IMR-90 (cell line): ENCODE data around the gene ENHO. TPM values are rescaled to one million over a fixed set of nuclear protein-coding genes. Genes with fewer than 3 reads are reported as not detected.
A peak's percentile ranks its signal among the peaks of the same experiment; 100 is the strongest.

Source experiments
- ATAC-seq: fragments of 200-7000 bp; cut with Tn5 transposase; 2 replicates; pipeline ENCODE4 v1.9.1; 2020; ENCODE audit warnings: low read depth, mild to moderate bottlenecking, moderate library complexity
- BruUV-seq: library from RNA; stranded (reverse); fragments of 400-500 nt; replicated peaks from 2 replicates; lab custom pipeline; 2021; lab: Mats Ljungman, UMichigan
- CTCF ChIA-PET: fragments of 300-600 bp; formaldehyde crosslinking; extraction: SDS; loops from one replicate; lab custom pipeline; 2021; ENCODE audit warnings: antibody characterized with exemption; lab: Yijun Ruan, JAX
- POLR2A ChIA-PET: fragments of 300-600 bp; sonication (Branson Sonifier 250); formaldehyde crosslinking; loops from one replicate; lab custom pipeline; 2022; ENCODE audit warnings: antibody characterized with exemption; ENCODE audit not compliant: unreplicated experiment; lab: Charles Lee
- DNase-seq: peaks from one replicate; pipeline ENCODE4 v3.0.0; 2013
- H2AFZ ChIP-seq: replicated peaks from 2 replicates; pipeline ENCODE3; 2013; ENCODE audit warnings: low read length, mild to moderate bottlenecking; ENCODE audit not compliant: poor library complexity
- H2AK5ac ChIP-seq: 2 replicates; pipeline ENCODE4 v1.6.1; 2013; ENCODE audit warnings: low read depth, low read length, inconsistent platforms
- H2AK9ac ChIP-seq: replicated peaks from 2 replicates; pipeline ENCODE3; 2013; ENCODE audit warnings: mild to moderate bottlenecking, low read depth, low read length, moderate library complexity; ENCODE audit not compliant: poor library complexity
- H2BK120ac ChIP-seq: 2 replicates; pipeline ENCODE4 v1.6.1; 2013; ENCODE audit warnings: low read depth, low read length, inconsistent platforms
- H2BK15ac ChIP-seq: 3 replicates; pipeline ENCODE4 v1.6.1; 2013; ENCODE audit warnings: low read depth, low read length, inconsistent platforms
- H2BK20ac ChIP-seq: 2 replicates; pipeline ENCODE4 v1.6.1; 2013; ENCODE audit warnings: low read depth, mild to moderate bottlenecking, inconsistent platforms, low read length, moderate library complexity
- H2BK5ac ChIP-seq: 2 replicates; pipeline ENCODE4 v1.6.1; 2013; ENCODE audit warnings: mild to moderate bottlenecking, low read depth, low read length, inconsistent platforms; ENCODE audit not compliant: poor library complexity, severe bottlenecking
- H3K14ac ChIP-seq: replicated peaks from 2 replicates; pipeline ENCODE4 v1.6.1; 2013; ENCODE audit warnings: low read depth, low read length, inconsistent platforms
- H3K18ac ChIP-seq: 2 replicates; pipeline ENCODE4 v1.6.1; 2013; ENCODE audit warnings: low read depth, low read length, control low read depth
- H3K23ac ChIP-seq: 2 replicates; pipeline ENCODE4 v1.6.1; 2013; ENCODE audit warnings: low read depth, low read length, inconsistent platforms
- H3K27ac ChIP-seq: 2 replicates; pipeline ENCODE4 v1.5.1; 2013; ENCODE audit warnings: mild to moderate bottlenecking, control low read depth, low read length; ENCODE audit not compliant: insufficient read depth
- H3K27me3 ChIP-seq: 2 replicates; pipeline ENCODE4 v1.6.1; 2013; ENCODE audit warnings: low read length; ENCODE audit not compliant: control insufficient read depth, insufficient read depth
- H3K36me3 ChIP-seq: 2 replicates; pipeline ENCODE4 v1.6.1; 2013; ENCODE audit warnings: low read length, mixed read lengths; ENCODE audit not compliant: control insufficient read depth, insufficient read depth
- H3K4ac ChIP-seq: 2 replicates; pipeline ENCODE4 v1.6.1; 2013; ENCODE audit warnings: low read depth, low read length, inconsistent platforms
- H3K4me1 ChIP-seq: 2 replicates; pipeline ENCODE4 v1.6.1; 2013; ENCODE audit warnings: low read length, mixed read lengths; ENCODE audit not compliant: control insufficient read depth, insufficient read depth
- H3K4me2 ChIP-seq: 2 replicates; pipeline ENCODE4 v1.6.1; 2013; ENCODE audit warnings: low read depth, mild to moderate bottlenecking, control low read depth, low read length, moderate library complexity
- H3K4me3 ChIP-seq: 2 replicates; pipeline ENCODE4 v1.5.1; 2013; ENCODE audit warnings: low read depth, mild to moderate bottlenecking, control low read depth, low read length, moderate library complexity; ENCODE audit not compliant: insufficient read depth
- H3K56ac ChIP-seq: 2 replicates; pipeline ENCODE4 v1.6.1; 2013; ENCODE audit warnings: low read length, inconsistent platforms; ENCODE audit not compliant: insufficient read depth; ENCODE audit errors: extremely low read depth
- H3K79me1 ChIP-seq, 2 experiments: 2 replicates each; pipeline ENCODE4 v1.6.1; 2013; ENCODE audit warnings: low read length in 2 of 2, inconsistent platforms in 1 of 2, low read depth in 1 of 2
- H3K9ac ChIP-seq: 2 replicates; pipeline ENCODE4 v1.6.1; 2013; ENCODE audit warnings: low read depth, low read length, control low read depth
- H3K9me1 ChIP-seq: 2 replicates; pipeline ENCODE4 v1.6.1; 2013; ENCODE audit warnings: low read length, inconsistent platforms; ENCODE audit not compliant: insufficient read depth
- H3K9me3 ChIP-seq: 2 replicates; pipeline ENCODE4 v1.6.1; 2013; ENCODE audit warnings: low read length; ENCODE audit not compliant: control insufficient read depth, insufficient read depth
- H4K20me1 ChIP-seq: 2 replicates; pipeline ENCODE4 v1.6.1; 2013; ENCODE audit warnings: low read length, inconsistent platforms; ENCODE audit not compliant: insufficient read depth
- H4K5ac ChIP-seq: 2 replicates; pipeline ENCODE4 v1.6.1; 2013; ENCODE audit warnings: mild to moderate bottlenecking, low read depth, low read length, control low read depth
- H4K8ac ChIP-seq, 2 experiments: 2 replicates each; pipeline ENCODE4 v1.6.1; 2013; ENCODE audit warnings: low read depth in 2 of 2, low read length in 2 of 2, control low read depth in 1 of 2, inconsistent platforms in 1 of 2
- H4K91ac ChIP-seq: 2 replicates; pipeline ENCODE4 v1.6.1; 2013; ENCODE audit warnings: low read depth, low read length, inconsistent platforms; ENCODE audit not compliant: insufficient read depth
- BHLHE40 ChIP-seq: fragments of 150-350 bp; IDR thresholded peaks from 2 replicates; pipeline ENCODE4 v1.6.1; 2016; ENCODE audit warnings: mild to moderate bottlenecking, low read depth, low read length
- CEBPB ChIP-seq: IDR thresholded peaks from 2 replicates; pipeline ENCODE4 v1.6.1; 2012; ENCODE audit warnings: low read depth, low read length, improper control_type of control experiment
- ELK1 ChIP-seq: fragments of 150-350 bp; IDR thresholded peaks from 2 replicates; pipeline ENCODE4 v1.6.1; 2016; ENCODE audit warnings: low read depth, mild to moderate bottlenecking, low read length, moderate library complexity, borderline replicate concordance
- MAZ ChIP-seq: IDR thresholded peaks from 2 replicates; pipeline ENCODE4 v1.6.1; 2012; ENCODE audit warnings: low read depth, mild to moderate bottlenecking, low read length, improper control_type of control experiment, moderate library complexity, borderline replicate concordance
- POLR2A ChIP-seq: IDR thresholded peaks from 2 replicates; pipeline ENCODE4 v1.6.1; 2012; ENCODE audit warnings: mild to moderate bottlenecking, low read depth, low read length
- RAD21 ChIP-seq: IDR thresholded peaks from 2 replicates; pipeline ENCODE4 v1.6.1; 2012; ENCODE audit warnings: low read length, improper control_type of control experiment
- SMC3 ChIP-seq: fragments of 150-350 bp; IDR thresholded peaks from 2 replicates; pipeline ENCODE4 v1.6.1; 2016; ENCODE audit warnings: low read depth, mild to moderate bottlenecking, antibody characterized with exemption, low read length, moderate library complexity
- USF2 ChIP-seq: fragments of 150-350 bp; IDR thresholded peaks from 2 replicates; pipeline ENCODE4 v1.6.1; 2017; ENCODE audit warnings: mild to moderate bottlenecking, antibody characterized with exemption, low read length, low read depth
- WGBS, 2 experiments: methylation state at CpG; one replicate each; pipeline versions ENCODE4 v1.1.5 to v1.1.7; 2013; ENCODE audit warnings: missing lambda C conversion rate in 2 of 2; ENCODE audit not compliant: insufficient read length in 1 of 2; ENCODE audit errors: extremely low coverage in 2 of 2; 5-methylcytosine and 5-hydroxymethylcytosine counted together
- dilution Hi-C: fragments of 300-500 bp; cut with HindIII; formaldehyde crosslinking; loops from one replicate; pipeline ENCODE4 v1.14.3; 2018; ENCODE audit warnings: low sequenced_read_pairs; ENCODE audit not compliant: unreplicated experiment
- in situ Hi-C: fragments of 300-500 bp; cut with MboI; formaldehyde crosslinking; loops from 3 replicates; pipeline ENCODE4 v1.14.3; 2019; ENCODE audit warnings: low sequenced_read_pairs, inconsistent platforms, mixed read lengths
- intact Hi-C: fragments of 100-400 bp; cut with micrococcal nuclease; formaldehyde crosslinking; loops from 2 replicates; pipeline ENCODE4 v1.10.0; 2022
- polyA plus RNA-seq, 3 experiments: library from polyadenylated mRNA; depleted of rRNA; stranded (reverse); fragments of >200 nt; gene quantifications; 2 replicates each; pipeline ENCODE4 v1.2.3, GENCODE V29; 2012; ENCODE audit warnings: low replicate concordance in 1 of 3
- total RNA-seq: library from RNA; depleted of rRNA; stranded (reverse); fragments of >200 nt; gene quantifications from 2 replicates; pipeline ENCODE4 v1.2.3, GENCODE V29; 2012

The ENHO gene
- total and polyA plus RNA-seq, 2 of the 4 experiments (the other 2 are of a cell fraction), result not detected

GRCh38 chr9:34560599-34561214 is 37.9 kb upstream of the ENHO start (continued):
- no peak for TF ChIP-seq USF2

- in situ Hi-C loops (no loop called here), intact Hi-C loops (no loop called here), dilution Hi-C loops (no loop called here)
- Histone ChIP-seq H4K20me1 (no peaks in the 10 kb centered on the region), H4K91ac (no peak overlapping the region), H2BK20ac (no peak overlapping the region), H2AK9ac (no peak overlapping the region), H2AFZ (peak overlapping the region; percentile 64), H2AK5ac (no peak overlapping the region), H2BK120ac (no peak overlapping the region), H2BK5ac (no peak overlapping the region), H3K23ac (no peak overlapping the region), H3K4me1 (peaks cover 9% of the 10 kb centered on the region; the same call in 1 of the 2 replicates), H3K27ac (no peak overlapping the region), H3K4me2 (peak overlapping the region; percentile 78; the same call in 1 of the 2 replicates), H3K27me3 (peaks cover 55% of the 10 kb centered on the region), H4K5ac (no peak overlapping the region), H2BK15ac (no peak overlapping the region), H3K4me3 (no peak overlapping the region), H3K9me1 (no peaks in the 10 kb centered on the region), H3K4ac (no peak overlapping the region), H3K56ac (no peak overlapping the region), H3K79me1 (no peaks in the 10 kb centered on the region), H3K9ac (no peak overlapping the region), H3K36me3 (no peaks in the 10 kb centered on the region), H3K9me3 (peaks cover 3% of the 10 kb centered on the region; the same call in 1 of the 2 replicates), H4K8ac (no peak overlapping the region), H3K18ac (no peak overlapping the region; the same call in 1 of the 2 replicates), H3K14ac (no peak overlapping the region)
- WGBS, 2 experiments, result 7% methylated on average over 4 of the region's 21 CpGs; no CpG with 5 or more reads in 1 of the 2 experiments
- peak; percentile 87 for TF ChIP-seq CEBPB
- no peak for TF ChIP-seq SMC3
- no peak for TF ChIP-seq RAD21
- TF ChIP-seq MAZ, result no peak
- TF ChIP-seq POLR2A, result no peak
- no peak for TF ChIP-seq ELK1
- peak; percentile 74 for TF ChIP-seq USF2
- TF ChIP-seq BHLHE40, result peak; percentile 91
- ATAC-seq (peak; percentile 94), DNase-seq (peak; percentile 59)
- no TSS peak for BruUV-seq
- ChIA-PET CTCF (interaction anchor here (2.3 kb wide), 1 partner anchor 12 kb away, joined by 6 read pairs; no protein-coding TSS in a partner anchor), POLR2A (no interaction called here)
These were observed 37.0 kb upstream of the ENHO start for GRCh38 chr9:34559624-34560455.
